Umbilical cord (tissue), 2 donors: Measurements from ENCODE around the gene STRIP1. TPM values are rescaled to one million over a fixed set of nuclear protein-coding genes. Genes with fewer than 3 reads are reported as not detected.

ENCODE experiments used
- DNase-seq: peaks from one replicate; pipeline ENCODE4 v3.0.0-alpha.2; 2015; ENCODE audit warnings: low spot score
- total RNA-seq: library from RNA; depleted of rRNA; stranded (reverse); fragments of >200 nt; gene quantifications from one replicate; pipeline ENCODE4 v1.2.3, GENCODE V29; 2014; ENCODE audit warnings: low replicate concordance; ENCODE audit not compliant: insufficient read depth

STRIP1 gene
- total RNA-seq, 1 donor from 2014 or later: 42.6 TPM

- no peak for DNase-seq
Measured at GRCh38 chr1:110089561-110090275, 55.3 kb downstream of the STRIP1 start.

- DNase-seq: no peak
Measured at GRCh38 chr1:110091381-110091780, 57.0 kb downstream of the STRIP1 start.

GRCh38 chr1:110091791-110092190 is 57.4 kb downstream of the STRIP1 start:
- DNase-seq: no peak

GRCh38 chr1:110092991-110093390 is 58.6 kb downstream of the STRIP1 start:
- DNase-seq: no peak

- no peak for DNase-seq
Measured at GRCh38 chr1:110094931-110095654, 60.7 kb downstream of the STRIP1 start.

GRCh38 chr1:110097507-110098221 is 63.2 kb downstream of the STRIP1 start:
- no peak for DNase-seq

GRCh38 chr1:110098222-110099026 is 64.0 kb downstream of the STRIP1 start:
- DNase-seq: no peak

- DNase-seq: no peak
Measured at GRCh38 chr1:110100335-110100734, 65.9 kb downstream of the STRIP1 start.

- DNase-seq: no peak
Measured at GRCh38 chr1:110102081-110102480, 67.7 kb downstream of the STRIP1 start.

Other genes with a start within 250 kb of the STRIP1 start
- 5.8 TPM for gene CSF1, start 123.8 kb upstream of the STRIP1 start, total RNA-seq
- gene AHCYL1, start 49.9 kb upstream of the STRIP1 start, total RNA-seq: 54.9 TPM
- gene ALX3, start 36.0 kb downstream of the STRIP1 start, total RNA-seq: 0.48 TPM
- gene UBL4B, start 77.8 kb downstream of the STRIP1 start, total RNA-seq: not detected
- gene SLC6A17, start 115.9 kb downstream of the STRIP1 start, total RNA-seq: 0.96 TPM
- 3.1 TPM for gene KCNC4, start 175.7 kb downstream of the STRIP1 start, total RNA-seq